Measurements from ENCODE around the gene SEMA3B. TPM values are rescaled to one million over a fixed set of nuclear protein-coding genes. Genes with fewer than 3 reads are reported as not detected.

Gene SEMA3B
- total and polyA plus RNA-seq, 4 donors = 39.6 to 95.7 (median 61.7) TPM

DNA sequence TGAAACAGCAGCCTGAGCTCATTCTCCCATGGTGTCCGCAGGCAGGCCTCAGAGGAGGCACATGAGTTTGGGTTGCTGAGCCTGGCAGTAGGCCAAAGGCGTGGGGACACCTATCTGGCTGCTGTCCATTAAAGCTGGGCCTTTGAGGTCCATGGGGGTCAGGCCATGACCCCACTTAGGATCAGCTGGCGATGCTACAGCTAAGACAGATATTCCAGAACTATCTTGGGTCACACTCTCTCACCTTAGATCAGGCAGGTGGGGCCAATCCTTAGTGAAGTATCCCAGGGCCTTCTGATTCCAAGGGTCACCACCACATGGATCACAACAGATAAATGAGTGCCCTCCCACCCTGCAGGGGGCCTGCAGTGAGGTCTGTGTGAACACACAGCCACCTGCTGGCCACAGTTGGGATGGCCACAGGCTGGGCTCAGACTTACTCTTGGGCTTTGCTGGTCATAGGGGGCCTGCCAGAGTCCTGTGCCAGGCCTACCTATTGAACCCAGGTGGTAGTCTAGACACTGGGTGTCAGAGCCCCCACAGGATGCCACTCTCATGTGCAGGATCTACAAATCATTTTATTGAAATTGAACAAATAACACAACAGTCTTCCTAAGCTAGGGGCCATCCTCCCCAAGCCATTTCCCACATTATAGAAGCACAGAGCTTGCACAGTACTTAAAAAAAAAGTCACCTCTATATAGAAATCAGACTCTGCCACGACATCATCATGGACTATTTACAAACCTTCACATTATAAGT lies 55.6 kb downstream of the SEMA3B start:
- TF ChIP-seq, protein P1, sequence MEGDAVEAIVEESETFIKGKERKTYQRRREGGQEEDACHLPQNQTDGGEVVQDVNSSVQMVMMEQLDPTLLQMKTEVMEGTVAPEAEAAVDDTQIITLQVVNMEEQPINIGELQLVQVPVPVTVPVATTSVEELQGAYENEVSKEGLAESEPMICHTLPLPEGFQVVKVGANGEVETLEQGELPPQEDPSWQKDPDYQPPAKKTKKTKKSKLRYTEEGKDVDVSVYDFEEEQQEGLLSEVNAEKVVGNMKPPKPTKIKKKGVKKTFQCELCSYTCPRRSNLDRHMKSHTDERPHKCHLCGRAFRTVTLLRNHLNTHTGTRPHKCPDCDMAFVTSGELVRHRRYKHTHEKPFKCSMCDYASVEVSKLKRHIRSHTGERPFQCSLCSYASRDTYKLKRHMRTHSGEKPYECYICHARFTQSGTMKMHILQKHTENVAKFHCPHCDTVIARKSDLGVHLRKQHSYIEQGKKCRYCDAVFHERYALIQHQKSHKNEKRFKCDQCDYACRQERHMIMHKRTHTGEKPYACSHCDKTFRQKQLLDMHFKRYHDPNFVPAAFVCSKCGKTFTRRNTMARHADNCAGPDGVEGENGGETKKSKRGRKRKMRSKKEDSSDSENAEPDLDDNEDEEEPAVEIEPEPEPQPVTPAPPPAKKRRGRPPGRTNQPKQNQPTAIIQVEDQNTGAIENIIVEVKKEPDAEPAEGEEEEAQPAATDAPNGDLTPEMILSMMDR (IDR thresholded peaks at IDR 0.05; ENCODE audit: control extremely low read depth, extremely low read depth) = peak; percentile 69
- H3K27ac ChIP-seq (ENCODE audit: low read depth in 1 of 2, low read length in 1 of 2) = peak overlapping the region; percentile 64 to 94
- H3K9ac ChIP-seq (ENCODE audit: insufficient read depth in 1 of 2, low read length in 2 of 2) = no peak overlapping the region
- H3K36me3 ChIP-seq (ENCODE audit: control insufficient read depth in 4 of 4, insufficient read depth in 4 of 4, low read length in 4 of 4) = peaks cover under 1 to 15% (median 6%) of the 10 kb centered on the region in 4 donors
- no peak overlapping the region for H3K4me3 ChIP-seq
- peak; percentile 63 to 73 (median 72) for DNase-seq
- WGBS, 2 donors = 42 to 56% methylated on average over 4 of the region's 4 CpGs
- no peaks in the 10 kb centered on the region for H3K27me3 ChIP-seq (ENCODE audit: control insufficient read depth in 3 of 3, insufficient read depth in 3 of 3, low read length in 2 of 3)
- ATAC-seq (ENCODE audit: insufficient read depth, low FRiP score) = no peak
- H3K4me1 ChIP-seq (ENCODE audit: control insufficient read depth in 5 of 5, insufficient read depth in 5 of 5, low read length in 5 of 5) = peaks cover 2 to 47% (median 17%) of the 10 kb centered on the region in 5 donors
- no peaks in the 10 kb centered on the region for H3K9me3 ChIP-seq (ENCODE audit: control insufficient read depth in 4 of 4, insufficient read depth in 3 of 4, low read length in 3 of 4)

DNA sequence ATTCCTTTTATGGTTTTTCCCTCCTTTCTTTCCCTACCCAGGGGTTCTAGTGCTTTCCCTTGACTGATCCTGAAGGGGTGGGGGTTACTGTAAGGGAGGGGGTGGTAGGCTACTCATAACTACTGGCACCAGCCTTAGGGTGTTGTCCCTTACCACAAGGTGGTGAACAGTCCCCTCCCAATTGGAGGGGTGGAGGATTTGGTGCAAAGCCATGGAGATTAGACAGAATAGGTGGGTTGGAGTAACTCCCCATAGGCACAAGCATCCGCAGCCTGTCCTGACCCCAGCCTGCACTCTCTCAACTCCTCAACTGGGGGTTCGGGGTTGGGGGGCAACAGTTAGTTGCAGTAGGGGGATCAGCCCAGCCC lies 56.1 kb downstream of the SEMA3B start:
- Histone ChIP-seq H3K4me1 (ENCODE audit: control insufficient read depth in 5 of 5, insufficient read depth in 5 of 5, low read length in 5 of 5) (peaks cover 2 to 41% (median 13%) of the 10 kb centered on the region in 5 donors), H3K9ac (ENCODE audit: insufficient read depth in 1 of 2, low read length in 2 of 2) (no peak overlapping the region), H3K27ac (ENCODE audit: low read depth in 1 of 2, low read length in 1 of 2) (no peak overlapping the region), H3K4me3 (no peak overlapping the region), H3K36me3 (ENCODE audit: control insufficient read depth in 4 of 4, insufficient read depth in 4 of 4, low read length in 4 of 4) (peaks cover 6 to 21% (median 11%) of the 10 kb centered on the region in 4 donors), H3K9me3 (ENCODE audit: control insufficient read depth in 4 of 4, insufficient read depth in 3 of 4, low read length in 3 of 4) (no peaks in the 10 kb centered on the region), H3K27me3 (ENCODE audit: control insufficient read depth in 3 of 3, insufficient read depth in 3 of 3, low read length in 2 of 3) (no peaks in the 10 kb centered on the region)
- 81 to 95% methylated on average over 2 of the region's 2 CpGs for WGBS, 2 donors
- TF ChIP-seq, protein P1 (IDR thresholded peaks at IDR 0.05; ENCODE audit: control extremely low read depth, extremely low read depth) = no peak
- DNase-seq (no peak), ATAC-seq (ENCODE audit: insufficient read depth, low FRiP score) (no peak)

DNA sequence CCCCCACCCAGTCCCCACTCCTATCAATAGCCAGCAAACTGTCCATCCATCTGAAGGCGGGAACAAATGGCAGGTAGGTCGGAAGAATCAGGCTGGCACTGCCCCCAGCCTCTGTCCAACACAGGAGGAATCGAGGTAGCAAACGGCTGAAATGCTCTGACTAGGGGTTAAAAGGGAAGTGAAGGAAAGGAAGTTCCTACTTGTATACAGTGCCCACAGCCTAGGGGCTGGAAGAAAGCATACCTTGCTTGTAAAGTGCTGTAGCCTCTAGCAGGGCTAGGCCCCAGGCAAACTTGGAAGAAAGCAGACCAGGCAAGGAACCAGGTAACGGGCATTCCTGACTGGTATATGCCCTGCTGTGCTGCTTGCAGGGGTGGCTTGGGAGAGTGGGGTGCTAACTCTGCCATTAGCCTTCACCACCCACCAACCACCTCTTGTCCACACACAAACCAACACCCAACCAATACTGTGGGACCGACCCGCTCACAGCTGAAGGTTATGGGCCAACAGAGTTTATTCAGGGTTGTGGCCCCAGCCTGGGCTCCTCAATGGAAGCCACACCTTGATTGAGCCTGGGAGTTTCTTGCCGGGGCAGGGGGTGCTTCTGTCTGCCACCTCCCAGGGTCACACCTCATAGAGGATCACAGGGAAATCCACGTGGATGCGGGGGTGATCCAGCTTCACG lies 56.7 kb downstream of the SEMA3B start:
- Histone ChIP-seq H3K9ac (ENCODE audit: insufficient read depth in 1 of 2, low read length in 2 of 2) (no peak overlapping the region), H3K4me1 (ENCODE audit: control insufficient read depth in 5 of 5, insufficient read depth in 5 of 5, low read length in 5 of 5) (peaks cover 2 to 36% (median 13%) of the 10 kb centered on the region in 5 donors)
- WGBS, 2 donors = 83% methylated on average over 11 of the region's 11 CpGs

More for the DNA sequence above, 56.7 kb downstream of the SEMA3B start:
- DNase-seq = no peak
- ATAC-seq (ENCODE audit: insufficient read depth, low FRiP score) = no peak
- Histone ChIP-seq H3K27ac (ENCODE audit: low read depth in 1 of 2, low read length in 1 of 2) (no peak overlapping the region), H3K27me3 (ENCODE audit: control insufficient read depth in 3 of 3, insufficient read depth in 3 of 3, low read length in 2 of 3) (no peaks in the 10 kb centered on the region), H3K9me3 (ENCODE audit: control insufficient read depth in 4 of 4, insufficient read depth in 3 of 4, low read length in 3 of 4) (no peaks in the 10 kb centered on the region), H3K36me3 (ENCODE audit: control insufficient read depth in 4 of 4, insufficient read depth in 4 of 4, low read length in 4 of 4) (peaks cover 12 to 26% (median 16%) of the 10 kb centered on the region in 4 donors), H3K4me3 (no peak overlapping the region)
- TF ChIP-seq, protein P1 (IDR thresholded peaks at IDR 0.05; ENCODE audit: control extremely low read depth, extremely low read depth) = no peak
